GM23338 (cell line): ENCODE measurements around the gene ABCC10. TPM values are rescaled to one million over a fixed set of nuclear protein-coding genes. Genes with fewer than 3 reads are reported as not detected.
A peak's percentile ranks its signal among the peaks of the same experiment; 100 is the strongest.

Source experiments
- ATAC-seq: fragments of 200-7000 bp; cut with Tn5 transposase; 3 replicates; pipeline ENCODE4 v1.9.1; 2020
- DNase-seq: peaks from one replicate; pipeline ENCODE4 v3.0.0-alpha.2; 2015; ENCODE audit warnings: low spot score
- H2AFZ ChIP-seq: fragments of 200-600 bp; sonication (generic); 2 replicates; pipeline ENCODE4 v1.8.0; 2016; ENCODE audit warnings: antibody characterized with exemption, mild to moderate bottlenecking, moderate library complexity
- H3F3A ChIP-seq: fragments of 200-600 bp; sonication (generic); replicated peaks from 2 replicates; pipeline ENCODE4 v1.8.0; 2017; ENCODE audit warnings: antibody characterized with exemption, mixed run types, low read depth
- H3K27ac ChIP-seq: fragments of 200-600 bp; sonication (generic); 2 replicates; pipeline ENCODE4 v1.6.1; 2016; ENCODE audit warnings: low read depth
- H3K27me3 ChIP-seq: fragments of 200-600 bp; sonication (generic); 2 replicates; pipeline ENCODE4 v1.8.0; 2016; ENCODE audit warnings: mild to moderate bottlenecking, mixed run types, moderate library complexity; ENCODE audit not compliant: insufficient read depth
- H3K36me3 ChIP-seq: fragments of 200-600 bp; sonication (generic); 2 replicates; pipeline ENCODE4 v1.8.0; 2016; ENCODE audit warnings: mild to moderate bottlenecking; ENCODE audit not compliant: insufficient read depth
- H3K4me1 ChIP-seq: fragments of 200-600 bp; sonication (generic); 2 replicates; pipeline ENCODE4 v1.8.0; 2016; ENCODE audit warnings: mild to moderate bottlenecking, moderate library complexity; ENCODE audit not compliant: insufficient read depth
- H3K4me2 ChIP-seq: fragments of 200-600 bp; sonication (generic); 2 replicates; pipeline ENCODE4 v1.7.1; 2017; ENCODE audit warnings: mixed run types
- H3K4me3 ChIP-seq: fragments of 200-600 bp; sonication (generic); 2 replicates; pipeline ENCODE4 v1.6.1; 2016; ENCODE audit warnings: mixed run types
- H3K79me2 ChIP-seq: fragments of 200-600 bp; sonication (generic); replicated peaks from 2 replicates; pipeline ENCODE4 v1.8.0; 2017; ENCODE audit warnings: mild to moderate bottlenecking; ENCODE audit not compliant: insufficient read depth
- H3K9me2 ChIP-seq: fragments of 200-600 bp; sonication (generic); 2 replicates; pipeline ENCODE4 v1.8.0; 2017; ENCODE audit not compliant: insufficient read depth
- H4K20me1 ChIP-seq: fragments of 200-600 bp; sonication (generic); replicated peaks from 2 replicates; pipeline ENCODE4 v1.8.0; 2017; ENCODE audit warnings: mild to moderate bottlenecking; ENCODE audit not compliant: insufficient read depth
- H3K27ac Mint-ChIP-seq: 2 replicates; pipeline ENCODE4 v1.8.0; 2020; ENCODE audit warnings: inconsistent platforms, mild to moderate bottlenecking, moderate library complexity, mixed read lengths
- H3K27me3 Mint-ChIP-seq: 3 replicates; pipeline ENCODE4 v1.8.0; 2022; ENCODE audit warnings: low read depth, mild to moderate bottlenecking, moderate library complexity, mixed read lengths, inconsistent platforms; ENCODE audit not compliant: insufficient read depth, poor library complexity
- H3K36me3 Mint-ChIP-seq: 3 replicates; pipeline ENCODE4 v1.8.0; 2021; ENCODE audit warnings: low read depth, mild to moderate bottlenecking, inconsistent platforms, moderate library complexity, mixed read lengths
- H3K4me1 Mint-ChIP-seq: 3 replicates; pipeline ENCODE4 v1.8.0; 2020; ENCODE audit warnings: mild to moderate bottlenecking, inconsistent platforms, mixed read lengths
- H3K4me3 Mint-ChIP-seq: 3 replicates; pipeline ENCODE4 v1.8.0; 2021; ENCODE audit warnings: moderate library complexity, mild to moderate bottlenecking, inconsistent platforms, mixed read lengths
- H3K9me3 Mint-ChIP-seq: 3 replicates; pipeline ENCODE4 v1.8.0; 2020; ENCODE audit warnings: moderate library complexity, mild to moderate bottlenecking, inconsistent platforms, mixed read lengths
- EZH2 ChIP-seq: fragments of 200-600 bp; sonication (generic); IDR thresholded peaks from one replicate; pipeline ENCODE4 v1.8.0; 2017; ENCODE audit warnings: antibody characterized with exemption, mild to moderate bottlenecking, low read depth; ENCODE audit not compliant: unreplicated experiment
- EZH2phosphoT487 ChIP-seq: fragments of 200-600 bp; sonication (generic); IDR thresholded peaks from one replicate; pipeline ENCODE4 v1.8.1; 2018; ENCODE audit warnings: antibody characterized with exemption; ENCODE audit not compliant: unreplicated experiment
- POLR2AphosphoS5 ChIP-seq: IDR thresholded peaks from 2 replicates; pipeline ENCODE4 v1.6.1; 2016; ENCODE audit warnings: antibody characterized with exemption, low read depth
- STAT1 ChIP-seq: IDR thresholded peaks from one replicate; pipeline ENCODE4 v1.6.1; 2016; ENCODE audit warnings: antibody characterized with exemption; ENCODE audit not compliant: unreplicated experiment
- ZNF114 ChIP-seq: fragments of 250-450 bp; sonication (Bioruptor Pico); IDR thresholded peaks from 2 replicates; pipeline ENCODE4 v1.5.0; 2020; ENCODE audit warnings: mild to moderate bottlenecking, moderate library complexity
- polyA plus RNA-seq: library from polyadenylated mRNA; unstranded; fragments of >200 nt; fragmentation: Nextera tagmentation; extraction: Ambion mirVana; gene quantifications from 2 replicates; pipeline ENCODE4 v1.2.1, GENCODE V29; 2016
- total RNA-seq: library from RNA; depleted of rRNA; stranded (reverse); fragments of >200 nt; shearing (Covaris generic); gene quantifications from 2 replicates; pipeline ENCODE4 v1.2.3, GENCODE V29; 2014
- TF ChIP-seq, protein P1 (sequence below): fragments of 250-450 bp; sonication (Bioruptor Pico); IDR thresholded peaks from 2 replicates; pipeline ENCODE4 v1.5.0; 2020; ENCODE audit warnings: mild to moderate bottlenecking, moderate library complexity
- TF ChIP-seq, protein P2 (sequence below): IDR thresholded peaks from one replicate; pipeline ENCODE4 v1.6.1; 2018; ENCODE audit warnings: antibody characterized with exemption; ENCODE audit not compliant: unreplicated experiment
- TF ChIP-seq, protein P3 (sequence below): IDR thresholded peaks from 2 replicates; pipeline ENCODE4 v1.6.1; 2016; ENCODE audit warnings: antibody characterized with exemption

The ABCC10 gene
- total and polyA plus RNA-seq, 2 experiments from 2014 or later: 16.9 to 17.5 TPM

DNA sequence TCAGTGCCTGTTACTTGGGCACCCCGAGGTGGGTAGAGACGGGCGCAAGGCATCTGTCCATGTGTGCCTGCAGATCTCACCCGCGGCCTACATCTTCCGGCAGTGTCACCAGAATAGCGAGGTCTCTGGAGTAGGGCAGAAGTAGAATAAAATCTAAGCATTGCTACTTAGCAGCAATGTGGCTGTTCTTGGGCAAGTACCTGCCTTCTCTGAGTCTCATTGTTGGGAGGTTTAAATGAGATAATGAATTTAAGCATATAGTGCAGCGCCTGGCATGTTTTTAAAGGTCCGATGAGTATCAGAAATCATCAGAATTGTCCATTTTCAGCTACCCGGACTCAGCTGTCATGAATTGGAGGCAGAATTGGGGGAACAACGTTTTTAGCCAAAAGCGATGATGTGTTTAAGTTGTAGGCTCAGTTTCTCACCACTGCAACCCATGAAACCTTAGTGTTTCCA, 800 bp downstream of the ABCC10 start (continued):
- TF ChIP-seq, protein P1, sequence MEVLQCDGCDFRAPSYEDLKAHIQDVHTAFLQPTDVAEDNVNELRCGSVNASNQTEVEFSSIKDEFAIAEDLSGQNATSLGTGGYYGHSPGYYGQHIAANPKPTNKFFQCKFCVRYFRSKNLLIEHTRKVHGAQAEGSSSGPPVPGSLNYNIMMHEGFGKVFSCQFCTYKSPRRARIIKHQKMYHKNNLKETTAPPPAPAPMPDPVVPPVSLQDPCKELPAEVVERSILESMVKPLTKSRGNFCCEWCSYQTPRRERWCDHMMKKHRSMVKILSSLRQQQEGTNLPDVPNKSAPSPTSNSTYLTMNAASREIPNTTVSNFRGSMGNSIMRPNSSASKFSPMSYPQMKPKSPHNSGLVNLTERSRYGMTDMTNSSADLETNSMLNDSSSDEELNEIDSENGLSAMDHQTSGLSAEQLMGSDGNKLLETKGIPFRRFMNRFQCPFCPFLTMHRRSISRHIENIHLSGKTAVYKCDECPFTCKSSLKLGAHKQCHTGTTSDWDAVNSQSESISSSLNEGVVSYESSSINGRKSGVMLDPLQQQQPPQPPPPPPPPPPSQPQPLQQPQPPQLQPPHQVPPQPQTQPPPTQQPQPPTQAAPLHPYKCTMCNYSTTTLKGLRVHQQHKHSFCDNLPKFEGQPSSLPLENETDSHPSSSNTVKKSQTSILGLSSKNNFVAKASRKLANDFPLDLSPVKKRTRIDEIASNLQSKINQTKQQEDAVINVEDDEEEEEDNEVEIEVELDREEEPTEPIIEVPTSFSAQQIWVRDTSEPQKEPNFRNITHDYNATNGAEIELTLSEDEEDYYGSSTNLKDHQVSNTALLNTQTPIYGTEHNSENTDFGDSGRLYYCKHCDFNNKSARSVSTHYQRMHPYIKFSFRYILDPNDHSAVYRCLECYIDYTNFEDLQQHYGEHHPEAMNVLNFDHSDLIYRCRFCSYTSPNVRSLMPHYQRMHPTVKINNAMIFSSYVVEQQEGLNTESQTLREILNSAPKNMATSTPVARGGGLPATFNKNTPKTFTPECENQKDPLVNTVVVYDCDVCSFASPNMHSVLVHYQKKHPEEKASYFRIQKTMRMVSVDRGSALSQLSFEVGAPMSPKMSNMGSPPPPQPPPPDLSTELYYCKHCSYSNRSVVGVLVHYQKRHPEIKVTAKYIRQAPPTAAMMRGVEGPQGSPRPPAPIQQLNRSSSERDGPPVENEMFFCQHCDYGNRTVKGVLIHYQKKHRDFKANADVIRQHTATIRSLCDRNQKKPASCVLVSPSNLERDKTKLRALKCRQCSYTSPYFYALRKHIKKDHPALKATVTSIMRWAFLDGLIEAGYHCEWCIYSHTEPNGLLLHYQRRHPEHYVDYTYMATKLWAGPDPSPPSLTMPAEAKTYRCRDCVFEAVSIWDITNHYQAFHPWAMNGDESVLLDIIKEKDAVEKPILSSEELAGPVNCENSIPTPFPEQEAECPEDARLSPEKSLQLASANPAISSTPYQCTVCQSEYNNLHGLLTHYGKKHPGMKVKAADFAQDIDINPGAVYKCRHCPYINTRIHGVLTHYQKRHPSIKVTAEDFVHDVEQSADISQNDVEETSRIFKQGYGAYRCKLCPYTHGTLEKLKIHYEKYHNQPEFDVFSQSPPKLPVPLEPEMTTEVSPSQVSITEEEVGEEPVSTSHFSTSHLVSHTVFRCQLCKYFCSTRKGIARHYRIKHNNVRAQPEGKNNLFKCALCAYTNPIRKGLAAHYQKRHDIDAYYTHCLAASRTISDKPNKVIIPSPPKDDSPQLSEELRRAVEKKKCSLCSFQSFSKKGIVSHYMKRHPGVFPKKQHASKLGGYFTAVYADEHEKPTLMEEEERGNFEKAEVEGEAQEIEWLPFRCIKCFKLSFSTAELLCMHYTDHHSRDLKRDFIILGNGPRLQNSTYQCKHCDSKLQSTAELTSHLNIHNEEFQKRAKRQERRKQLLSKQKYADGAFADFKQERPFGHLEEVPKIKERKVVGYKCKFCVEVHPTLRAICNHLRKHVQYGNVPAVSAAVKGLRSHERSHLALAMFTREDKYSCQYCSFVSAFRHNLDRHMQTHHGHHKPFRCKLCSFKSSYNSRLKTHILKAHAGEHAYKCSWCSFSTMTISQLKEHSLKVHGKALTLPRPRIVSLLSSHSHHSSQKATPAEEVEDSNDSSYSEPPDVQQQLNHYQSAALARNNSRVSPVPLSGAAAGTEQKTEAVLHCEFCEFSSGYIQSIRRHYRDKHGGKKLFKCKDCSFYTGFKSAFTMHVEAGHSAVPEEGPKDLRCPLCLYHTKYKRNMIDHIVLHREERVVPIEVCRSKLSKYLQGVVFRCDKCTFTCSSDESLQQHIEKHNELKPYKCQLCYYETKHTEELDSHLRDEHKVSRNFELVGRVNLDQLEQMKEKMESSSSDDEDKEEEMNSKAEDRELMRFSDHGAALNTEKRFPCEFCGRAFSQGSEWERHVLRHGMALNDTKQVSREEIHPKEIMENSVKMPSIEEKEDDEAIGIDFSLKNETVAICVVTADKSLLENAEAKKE (CRISPR knock-in tag): no peak
- TF ChIP-seq STAT1: no peak
- TF ChIP-seq, protein P2, sequence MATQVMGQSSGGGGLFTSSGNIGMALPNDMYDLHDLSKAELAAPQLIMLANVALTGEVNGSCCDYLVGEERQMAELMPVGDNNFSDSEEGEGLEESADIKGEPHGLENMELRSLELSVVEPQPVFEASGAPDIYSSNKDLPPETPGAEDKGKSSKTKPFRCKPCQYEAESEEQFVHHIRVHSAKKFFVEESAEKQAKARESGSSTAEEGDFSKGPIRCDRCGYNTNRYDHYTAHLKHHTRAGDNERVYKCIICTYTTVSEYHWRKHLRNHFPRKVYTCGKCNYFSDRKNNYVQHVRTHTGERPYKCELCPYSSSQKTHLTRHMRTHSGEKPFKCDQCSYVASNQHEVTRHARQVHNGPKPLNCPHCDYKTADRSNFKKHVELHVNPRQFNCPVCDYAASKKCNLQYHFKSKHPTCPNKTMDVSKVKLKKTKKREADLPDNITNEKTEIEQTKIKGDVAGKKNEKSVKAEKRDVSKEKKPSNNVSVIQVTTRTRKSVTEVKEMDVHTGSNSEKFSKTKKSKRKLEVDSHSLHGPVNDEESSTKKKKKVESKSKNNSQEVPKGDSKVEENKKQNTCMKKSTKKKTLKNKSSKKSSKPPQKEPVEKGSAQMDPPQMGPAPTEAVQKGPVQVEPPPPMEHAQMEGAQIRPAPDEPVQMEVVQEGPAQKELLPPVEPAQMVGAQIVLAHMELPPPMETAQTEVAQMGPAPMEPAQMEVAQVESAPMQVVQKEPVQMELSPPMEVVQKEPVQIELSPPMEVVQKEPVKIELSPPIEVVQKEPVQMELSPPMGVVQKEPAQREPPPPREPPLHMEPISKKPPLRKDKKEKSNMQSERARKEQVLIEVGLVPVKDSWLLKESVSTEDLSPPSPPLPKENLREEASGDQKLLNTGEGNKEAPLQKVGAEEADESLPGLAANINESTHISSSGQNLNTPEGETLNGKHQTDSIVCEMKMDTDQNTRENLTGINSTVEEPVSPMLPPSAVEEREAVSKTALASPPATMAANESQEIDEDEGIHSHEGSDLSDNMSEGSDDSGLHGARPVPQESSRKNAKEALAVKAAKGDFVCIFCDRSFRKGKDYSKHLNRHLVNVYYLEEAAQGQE: no peak
- TF ChIP-seq EZH2phosphoT487: no peak
- no peak for TF ChIP-seq POLR2AphosphoS5

DNA sequence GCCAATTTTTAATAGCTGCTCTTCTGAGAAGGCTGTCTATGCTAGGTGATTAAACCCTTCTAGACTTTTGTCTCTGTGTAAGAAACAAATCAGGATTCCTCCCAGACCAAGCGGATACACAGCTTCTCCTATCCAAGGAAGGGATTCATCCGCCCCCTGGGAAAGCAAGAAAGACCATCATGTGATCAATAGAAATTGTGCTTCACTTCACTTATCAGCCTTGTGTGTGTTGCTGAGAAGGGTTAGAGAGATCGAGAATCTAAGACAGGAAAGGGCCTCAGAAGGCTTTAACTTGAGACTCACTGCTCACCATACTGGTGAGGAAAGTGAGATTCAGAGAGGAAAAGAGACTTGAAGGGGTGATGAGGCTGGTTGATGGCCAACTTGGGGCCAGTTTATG, 1.5 kb downstream of the ABCC10 start:
- peaks cover 15% of the 10 kb centered on the region for H3K79me2 ChIP-seq
- H3K4me2 ChIP-seq: peak overlapping the region; percentile 95
- Mint-ChIP-seq H3K4me3 (peak overlapping the region; percentile 93), H3K27me3 (peaks cover 9% of the 10 kb centered on the region), H3K4me1 (peaks cover 16% of the 10 kb centered on the region), H3K36me3 (peaks cover 3% of the 10 kb centered on the region; the same call in 1 of the 3 replicates), H3K9me3 (peaks cover 15% of the 10 kb centered on the region; the same call in 2 of the 3 replicates), H3K27ac (no peak overlapping the region)
- peak overlapping the region; percentile 95 for H3K4me3 ChIP-seq
- H2AFZ ChIP-seq: no peak overlapping the region
- no peaks in the 10 kb centered on the region for H3K36me3 ChIP-seq
- no peak for ATAC-seq
- H3F3A ChIP-seq: peaks cover 4% of the 10 kb centered on the region; the same call in 1 of the 2 replicates
- no peaks in the 10 kb centered on the region for H4K20me1 ChIP-seq
- no peaks in the 10 kb centered on the region for H3K27me3 ChIP-seq
- no peaks in the 10 kb centered on the region for H3K9me2 ChIP-seq
- DNase-seq: no peak
- H3K27ac ChIP-seq: 0 out of 2 replicates have a peak overlapping the region, but pooled peaks have one; percentile 85
- H3K4me1 ChIP-seq: peaks cover 10% of the 10 kb centered on the region
- TF ChIP-seq ZNF114 (CRISPR knock-in tag) (no peak), EZH2 (no peak), STAT1 (no peak)
- TF ChIP-seq, protein P2: no peak
- TF ChIP-seq, protein P3, sequence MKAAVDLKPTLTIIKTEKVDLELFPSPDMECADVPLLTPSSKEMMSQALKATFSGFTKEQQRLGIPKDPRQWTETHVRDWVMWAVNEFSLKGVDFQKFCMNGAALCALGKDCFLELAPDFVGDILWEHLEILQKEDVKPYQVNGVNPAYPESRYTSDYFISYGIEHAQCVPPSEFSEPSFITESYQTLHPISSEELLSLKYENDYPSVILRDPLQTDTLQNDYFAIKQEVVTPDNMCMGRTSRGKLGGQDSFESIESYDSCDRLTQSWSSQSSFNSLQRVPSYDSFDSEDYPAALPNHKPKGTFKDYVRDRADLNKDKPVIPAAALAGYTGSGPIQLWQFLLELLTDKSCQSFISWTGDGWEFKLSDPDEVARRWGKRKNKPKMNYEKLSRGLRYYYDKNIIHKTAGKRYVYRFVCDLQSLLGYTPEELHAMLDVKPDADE: no peak
